Heart right ventricle (tissue), 16 donors: Measurements from ENCODE around the gene CXCL16. TPM values are rescaled to one million over a fixed set of nuclear protein-coding genes. Genes with fewer than 3 reads are reported as not detected.
A peak's percentile ranks its signal among the peaks of the same experiment; 100 is the strongest.

Experiments
- ATAC-seq, 8 donors: fragments of 200-7000 bp; cut with Tn5 transposase; one replicate each; pipeline ENCODE4 v1.9.1; 2020; ENCODE audit warnings: mild to moderate bottlenecking in 8 of 8, moderate library complexity in 8 of 8, moderate number of reproducible peaks in 1 of 8
- DNase-seq, 2 donors: peaks; one replicate each; pipeline ENCODE4 v3.0.0-alpha.2; 2020
- H3K27ac ChIP-seq, 10 donors: fragments of 200-600 bp; sonication (generic) in 2 of 10; one replicate each; pipeline versions ENCODE4 v1.5.0 to v1.8.0; 2020 to 2022; ENCODE audit warnings: mild to moderate bottlenecking in 3 of 10
- H3K27me3 ChIP-seq, 7 donors: fragments of 200-600 bp; one replicate each; pipeline ENCODE4 v1.8.0; 2021 to 2022; ENCODE audit warnings: mild to moderate bottlenecking in 2 of 7
- H3K36me3 ChIP-seq, 9 donors: fragments of 200-600 bp; sonication (generic) in 1 of 9; one replicate each; pipeline versions ENCODE4 v1.5.0 to v1.8.0; 2020 to 2022; ENCODE audit warnings: mild to moderate bottlenecking in 2 of 9
- H3K4me1 ChIP-seq, 9 donors: fragments of 200-600 bp; sonication (generic) in 1 of 9; one replicate each; pipeline versions ENCODE4 v1.5.0 to v1.8.0; 2020 to 2022; ENCODE audit warnings: mild to moderate bottlenecking in 4 of 9
- H3K4me3 ChIP-seq, 10 donors: fragments of 200-600 bp; sonication (generic) in 2 of 10; one replicate each; pipeline versions ENCODE4 v1.5.0 to v1.8.0; 2020 to 2022; ENCODE audit warnings: mild to moderate bottlenecking in 7 of 10, moderate library complexity in 2 of 10
- H3K9me3 ChIP-seq, 11 donors: fragments of 200-600 bp in 10 of 11; sonication (generic) in 2 of 11; one replicate each; pipeline versions ENCODE4 v1.5.0 to v1.8.0; 2013 to 2022; ENCODE audit warnings: mild to moderate bottlenecking in 2 of 11, control low read depth in 1 of 11, moderate library complexity in 1 of 11
- CTCF ChIP-seq, 9 donors: fragments of 200-600 bp; sonication (generic) in 2 of 9; IDR thresholded peaks; one replicate each; pipeline versions ENCODE4 v1.5.0 to v1.8.0; 2021 to 2022; ENCODE audit warnings: antibody characterized with exemption in 9 of 9, mild to moderate bottlenecking in 5 of 9, moderate library complexity in 1 of 9
- WGBS, 2 donors: extraction: QIAGEN DNeasy Blood & Tissue Kit; methylation state at CpG; one replicate each; pipeline ENCODE4 v1.1.7; 2013; ENCODE audit warnings: inconsistent platforms in 1 of 2; 5-methylcytosine and 5-hydroxymethylcytosine counted together
- intact Hi-C, 10 donors: fragments of 100-400 bp; cut with DNase I; formaldehyde crosslinking; loops; one replicate each; pipeline versions ENCODE4 v1.11.1 to v1.14.2; 2022
- polyA plus RNA-seq, 2 donors: library from polyadenylated mRNA; stranded (reverse); fragments of 200-250 nt; gene quantifications; one replicate each; pipeline ENCODE4 v1.2.3, GENCODE V29; 2013
- total RNA-seq, 10 donors: library from RNA; stranded (reverse); fragmentation: NEBNext Ultra II Directional in 3 of 10; extraction: Animal tissue kit (Norgen Biotek cat#: 25700) in 3 of 10; gene quantifications; one replicate each; pipeline versions ENCODE4 v1.2.1 to v1.2.4, GENCODE V29; 2021 to 2023
- donor health status: Arrhythmogenic right ventricular cardiomyopathy.
- donor health status: ischemic (EF 13 %, LVEDD 7.1; RV severe dilation, severe dysfunction).
- donor health status: healthy with polysubstance abuse.
- donor health status: DM: no; HTN: yes; CAD: no.
- donor health status: DM: no; HTN: no; CAD: no.
- donor health status: ischemic (EF 25% LVEDD 6.9; RV normal size, moderate dysfunction).
- donor health status: ischemic (EF 25% LVEDD 5.7; RV mildly dilated, moderate dysfunction).
- donor health status: healthy.
- donor health status: DM: yes; HTN: yes; CAD: no.
- donor health status: Ischemic cardiomyopathy.
- donor health status: ischemic (EF 35%, LVEDD 5.7; RV mildly dilated, moderate dysfunction).
- donor health status: nonischemic (EF 11% LVEDD 7.7; RV severe dilation, severe dysfunction).
- donor health status: DM: yes; HTN: yes; CAD: no.
- donor health status: PGD.
- donor health status: ischemic (EF 29% LVEDD 5.4; RV normal size, mild dysfunction).
- donor health status: nonischemic (EF 23%, LVEDD 6.1; RV moderate dilation, normal function).

The CXCL16 gene
- total and polyA plus RNA-seq, 12 donors, result 1.5 to 29.6 (median 3.7) TPM

- ATAC-seq, result peak in 1 of 8 donors; percentile 3
- 75 to 76% methylated on average over 9 of the region's 9 CpGs for WGBS, 2 donors
- DNase-seq, result no peak
- Histone ChIP-seq H3K27ac (peak overlapping the region in 4 of 10 donors; percentile 0 to 90 (median 12)), H3K36me3 (peaks cover 0 to 27% (median 0%) of the 10 kb centered on the region in 9 donors), H3K4me3 (no peak overlapping the region), H3K27me3 (peaks cover 0 to 29% (median 0%) of the 10 kb centered on the region in 7 donors), H3K9me3 (no peaks in the 10 kb centered on the region), H3K4me1 (peaks cover 2 to 74% (median 18%) of the 10 kb centered on the region in 9 donors)
- intact Hi-C loops, result loop anchor here in 6 of 10 donors (5.0 to 10.0 kb wide), 3 partner anchors 49 to 151 kb away; partner anchors contain the start of genes GLTPD2 (in 2 of the 6) and VMO1 (in 2 of the 6)
- no peak for TF ChIP-seq CTCF (IDR thresholded peaks at IDR 0.05)
Measured at GRCh38 chr17:4735876-4736651, 3.7 kb downstream of the CXCL16 start.

GRCh38 chr17:4734857-4735475 is 4.8 kb downstream of the CXCL16 start:
- DNase-seq (no peak), ATAC-seq (no peak)
- WGBS, 2 donors, result 88 to 91% methylated on average over 8 of the region's 8 CpGs
- TF ChIP-seq CTCF (IDR thresholded peaks at IDR 0.05), result no peak
- H3K27ac ChIP-seq, result peak overlapping the region in 2 of 10 donors; percentile 25 to 90
- H3K4me1 ChIP-seq, result peaks cover 5 to 79% (median 23%) of the 10 kb centered on the region in 9 donors
- H3K4me3 ChIP-seq, result no peak overlapping the region
- intact Hi-C loops, result loop anchor here (5.0 to 10.0 kb wide), 5 partner anchors 50 to 152 kb away; partner anchors contain the start of genes GLTPD2 (in 6 of the 10) and VMO1 (in 6 of the 10)
- H3K36me3 ChIP-seq, result peaks cover 0 to 27% (median 0%) of the 10 kb centered on the region in 9 donors
- no peaks in the 10 kb centered on the region for H3K9me3 ChIP-seq
- H3K27me3 ChIP-seq, result peaks cover 0 to 21% (median 0%) of the 10 kb centered on the region in 7 donors

- H3K36me3 ChIP-seq, result peaks cover 0 to 27% (median 0%) of the 10 kb centered on the region in 9 donors
- ATAC-seq (no peak), DNase-seq (no peak)
- H3K27ac ChIP-seq, result peak overlapping the region in 5 of 10 donors; percentile 15 to 90 (median 39)
- TF ChIP-seq CTCF (IDR thresholded peaks at IDR 0.05), result peak in 2 of 9 donors; percentile 28 to 35
- no peaks in the 10 kb centered on the region for H3K9me3 ChIP-seq
- 81 to 83% methylated on average over 6 of the region's 6 CpGs for WGBS, 2 donors
- no peak overlapping the region for H3K4me3 ChIP-seq
- intact Hi-C loops, result loop anchor here in 9 of 10 donors (5.0 to 10.0 kb wide), 5 partner anchors 52 to 154 kb away; partner anchors contain the start of genes GLTPD2 (in 6 of the 9) and VMO1 (in 6 of the 9)
- peaks cover 0 to 10% (median 0%) of the 10 kb centered on the region in 7 donors for H3K27me3 ChIP-seq
- H3K4me1 ChIP-seq, result peaks cover 3 to 66% (median 15%) of the 10 kb centered on the region in 9 donors
Measured at GRCh38 chr17:4733073-4733531, 6.6 kb downstream of the CXCL16 start.

- no peak overlapping the region for H3K4me3 ChIP-seq
- no peaks in the 10 kb centered on the region for H3K9me3 ChIP-seq
- H3K27me3 ChIP-seq, result no peaks in the 10 kb centered on the region
- ATAC-seq, result no peak
- intact Hi-C loops, result no loop called here
- no peak for TF ChIP-seq CTCF (IDR thresholded peaks at IDR 0.05)
- peaks cover 3 to 44% (median 15%) of the 10 kb centered on the region in 9 donors for H3K4me1 ChIP-seq
- H3K27ac ChIP-seq, result peak overlapping the region in 1 of 10 donors; percentile 91
- H3K36me3 ChIP-seq, result peaks cover 0 to 6% (median 0%) of the 10 kb centered on the region in 9 donors
- 51 to 60% methylated on average over 3 of the region's 3 CpGs for WGBS, 2 donors
- DNase-seq, result no peak
Measured at GRCh38 chr17:4728124-4728523, 11.6 kb downstream of the CXCL16 start.
